GM19397 (cell line): ENCODE data around the gene ZNF519.
"Not testable (repeated sequence)": the region's sequence is repeated elsewhere in the genome, so short reads cannot be mapped to it uniquely, and the experiment has no call there.

Source experiments
- ATAC-seq: cut with Tn5 transposase; IDR thresholded peaks from one replicate; pipeline ENCODE4 v1.9.1; 2021; ENCODE audit warnings: mild to moderate bottlenecking, moderate library complexity; ENCODE audit not compliant: unreplicated experiment

Gene ZNF519

DNA sequence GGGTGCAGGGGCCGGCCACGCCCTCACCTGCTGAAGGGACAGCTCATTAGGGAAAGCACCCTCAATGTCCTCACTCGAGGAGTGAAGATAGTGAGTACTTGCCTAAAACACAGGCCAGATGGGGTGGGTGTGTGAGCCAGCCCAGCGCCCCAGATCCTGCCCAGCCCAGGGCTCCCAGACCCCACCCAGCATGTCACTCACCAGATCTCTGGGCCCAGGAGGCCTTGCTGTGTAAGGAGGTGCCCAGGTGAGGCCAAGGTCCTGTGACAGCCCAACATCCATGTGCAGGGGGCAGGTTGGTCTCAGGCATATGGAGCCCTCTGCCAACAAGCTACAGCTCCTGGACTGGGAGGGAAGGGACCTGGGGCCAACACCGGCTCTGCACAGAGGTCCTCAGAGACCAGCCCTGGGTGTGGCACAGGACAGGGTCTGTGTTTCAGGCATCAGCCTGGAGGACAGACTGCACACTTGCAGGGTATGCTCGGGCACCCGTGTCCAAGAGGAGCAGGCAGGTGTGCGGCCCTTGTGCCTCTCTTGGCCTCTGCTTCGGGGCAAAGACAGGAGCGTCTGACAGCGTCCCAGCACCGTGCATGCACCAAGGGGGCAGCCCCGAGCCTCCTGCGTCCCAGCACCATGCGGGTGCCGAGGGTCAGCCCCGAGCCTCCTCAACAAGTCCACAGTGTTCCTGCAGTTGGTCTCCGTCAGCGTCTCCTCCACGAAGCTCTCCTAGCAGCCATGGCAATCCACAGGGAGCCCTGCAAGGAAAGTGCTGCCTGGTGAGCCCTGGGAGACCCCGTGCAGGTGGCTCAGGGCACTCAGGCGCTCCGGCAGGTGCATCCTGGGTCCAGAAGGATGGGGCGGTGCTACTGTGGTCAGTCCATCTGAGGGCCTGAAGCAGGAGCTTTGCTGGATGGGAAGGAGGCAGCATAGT lies 16.0 kb upstream of the ZNF519 start:
- not testable (repeated sequence) for ATAC-seq

DNA sequence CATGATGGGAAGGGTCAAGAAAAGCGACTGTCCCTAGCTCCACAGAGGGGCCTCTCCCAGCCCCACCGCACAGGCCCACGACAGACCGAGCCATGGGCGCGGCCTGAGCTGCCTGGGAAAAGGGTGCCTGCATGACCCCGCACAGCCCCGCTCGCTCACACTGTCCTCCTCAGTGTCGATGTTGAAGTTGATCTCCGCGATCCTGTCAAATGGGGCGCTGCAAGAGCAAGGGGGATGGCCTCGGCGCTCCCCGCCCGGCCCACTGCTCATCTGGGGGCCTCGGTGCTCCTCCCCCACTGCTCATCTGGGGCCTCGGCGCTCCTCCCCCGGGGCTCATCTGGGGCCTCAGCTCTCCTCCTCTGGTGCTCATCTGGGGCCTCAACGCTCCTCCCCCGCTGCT lies 14.5 kb upstream of the ZNF519 start:
- not testable (repeated sequence) for ATAC-seq

DNA sequence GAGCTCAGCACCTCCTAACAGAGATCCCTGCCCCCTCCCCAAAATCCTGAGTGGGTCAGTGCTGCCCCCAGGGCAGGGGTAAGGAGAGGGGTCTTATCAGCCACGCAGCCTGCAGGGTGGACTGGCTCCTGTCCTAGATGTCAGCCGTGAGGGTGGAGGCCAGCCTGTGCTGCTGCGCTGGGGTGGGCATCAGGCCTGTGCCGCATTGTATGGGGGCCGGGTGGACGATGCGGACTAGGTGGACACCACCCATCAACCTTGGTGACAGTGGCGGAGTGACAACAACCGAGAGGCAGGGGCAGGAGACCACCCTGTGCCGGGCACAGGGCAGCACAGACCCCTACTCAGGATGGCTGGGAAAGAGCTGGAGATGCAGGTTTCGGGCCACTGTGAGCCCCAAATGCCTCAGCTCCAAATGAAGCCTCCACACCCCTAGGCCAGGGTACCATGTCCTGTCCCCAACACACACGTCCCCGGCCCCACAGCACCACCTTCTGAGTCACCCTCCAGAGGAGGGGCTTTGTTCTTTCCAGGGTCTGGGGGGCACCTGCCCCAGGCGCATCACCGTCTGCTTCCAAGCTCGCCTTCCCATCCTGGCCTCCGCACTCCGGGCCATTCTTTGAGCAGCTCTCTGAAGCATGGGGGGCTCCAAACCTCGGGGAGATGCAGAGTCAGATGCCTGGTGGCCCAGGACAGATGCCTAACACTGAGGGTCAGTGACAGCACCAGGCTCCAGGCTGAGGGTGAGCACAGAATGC lies 13.5 kb upstream of the ZNF519 start:
- not testable (repeated sequence) for ATAC-seq

DNA sequence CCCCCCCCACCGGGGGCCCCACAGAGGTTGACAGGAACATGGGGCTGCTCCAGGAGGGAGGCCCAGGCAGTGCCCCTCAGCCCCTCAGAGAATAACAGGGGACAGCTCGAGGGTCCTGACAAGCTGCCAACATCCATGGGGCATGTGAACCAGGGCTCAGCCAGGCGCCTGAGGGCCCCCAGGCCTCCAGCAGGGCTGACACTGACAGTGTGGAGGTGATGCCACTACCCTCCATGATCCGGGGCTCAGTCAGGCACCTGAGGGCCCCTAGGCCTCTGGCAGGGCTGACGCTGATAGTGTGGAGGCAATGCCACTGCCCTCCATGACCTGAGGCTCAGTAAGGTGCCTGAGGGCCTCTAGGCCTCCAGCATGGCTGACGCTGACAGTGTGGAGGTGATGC lies 12.8 kb upstream of the ZNF519 start:
- ATAC-seq = not testable (repeated sequence)

DNA sequence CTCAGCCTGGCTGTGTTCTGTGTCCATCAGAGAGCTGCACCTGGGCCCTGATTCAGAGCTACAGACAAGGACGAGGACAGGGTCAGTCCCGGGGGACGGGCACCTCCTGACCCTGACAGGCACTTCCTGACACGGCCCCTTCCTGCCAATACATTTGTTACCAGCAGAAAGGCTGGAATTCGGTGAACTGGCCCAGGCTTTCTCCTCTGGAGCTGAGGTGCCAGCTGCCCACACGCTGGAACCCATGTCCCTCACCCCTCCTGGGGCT lies 12.3 kb upstream of the ZNF519 start:
- ATAC-seq = no peak

DNA sequence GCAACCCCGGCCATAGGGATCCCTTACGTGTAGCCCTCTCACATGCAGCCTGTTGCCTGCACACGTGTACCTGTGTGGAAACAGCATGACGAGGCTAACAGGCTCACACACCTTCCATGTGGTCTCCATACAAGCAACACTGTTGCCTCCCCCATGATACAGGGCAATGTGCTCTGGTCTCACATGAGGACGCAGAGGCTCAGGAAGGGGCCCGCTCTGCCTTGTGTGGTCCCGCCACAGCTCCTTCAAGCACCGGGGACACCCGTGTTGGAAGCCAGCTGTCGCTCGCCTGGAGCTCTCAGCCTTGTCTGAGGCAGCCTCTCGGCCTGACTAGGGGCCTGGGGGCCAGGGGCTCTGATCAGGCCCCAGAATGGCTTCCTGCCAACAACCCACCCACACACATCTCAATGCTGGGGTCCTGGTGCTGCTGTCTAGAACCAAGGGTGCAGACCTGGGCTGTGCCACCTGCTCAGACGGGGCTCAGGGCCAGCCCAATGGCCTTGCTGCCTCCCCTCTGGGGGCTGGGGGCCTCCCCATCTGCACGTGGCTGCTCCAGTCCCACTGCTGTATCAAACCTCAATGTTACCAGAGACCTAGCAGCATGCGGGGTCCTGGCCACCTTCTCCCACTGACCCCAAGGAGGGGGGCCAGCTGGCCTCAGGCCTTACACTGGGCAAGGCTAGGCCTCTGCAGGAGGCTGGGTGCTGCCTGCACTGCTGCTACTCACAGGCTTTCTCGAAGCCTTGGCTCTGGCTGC lies 11.8 kb upstream of the ZNF519 start:
- not testable (repeated sequence) for ATAC-seq

- not testable (repeated sequence) for ATAC-seq
Measured at GRCh38 chr18:14143396-14143795, 11.2 kb upstream of the ZNF519 start.

- not testable (repeated sequence) for ATAC-seq
Measured at GRCh38 chr18:14142177-14142576, 9.9 kb upstream of the ZNF519 start.

GRCh38 chr18:14139583-14139982 lies 7.3 kb upstream of the ZNF519 start:
- not testable (repeated sequence) for ATAC-seq

GRCh38 chr18:14137971-14138370 lies 5.7 kb upstream of the ZNF519 start:
- not testable (repeated sequence) for ATAC-seq

DNA sequence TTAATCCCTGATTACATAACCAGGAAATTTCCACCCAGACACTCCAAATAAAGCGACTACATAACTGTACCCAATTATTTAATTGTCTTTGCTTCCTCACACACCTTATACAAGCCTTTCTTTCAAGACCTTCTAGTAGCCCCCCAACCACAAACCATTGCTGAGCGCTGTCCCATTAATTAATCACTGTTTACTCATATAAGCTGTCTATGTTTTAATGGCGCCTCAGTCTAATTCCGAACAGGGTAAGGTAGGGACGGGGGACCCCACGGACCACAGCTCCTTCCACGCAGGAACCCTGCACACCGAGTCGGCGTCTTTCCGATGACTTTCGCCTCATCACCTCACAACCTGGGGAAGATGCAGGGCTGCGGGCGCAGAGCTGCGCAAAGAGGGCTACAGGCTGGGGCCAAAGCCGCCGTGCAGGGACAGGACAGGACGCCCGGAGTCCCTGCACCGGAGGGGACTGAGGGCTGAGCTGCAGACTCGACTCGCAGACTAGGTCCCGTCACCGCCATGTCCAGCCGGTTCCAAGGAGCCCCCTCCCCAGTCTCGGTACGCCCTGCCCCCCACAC lies 452 bp downstream of the ZNF519 start:
- ATAC-seq = peak; percentile 12

DNA sequence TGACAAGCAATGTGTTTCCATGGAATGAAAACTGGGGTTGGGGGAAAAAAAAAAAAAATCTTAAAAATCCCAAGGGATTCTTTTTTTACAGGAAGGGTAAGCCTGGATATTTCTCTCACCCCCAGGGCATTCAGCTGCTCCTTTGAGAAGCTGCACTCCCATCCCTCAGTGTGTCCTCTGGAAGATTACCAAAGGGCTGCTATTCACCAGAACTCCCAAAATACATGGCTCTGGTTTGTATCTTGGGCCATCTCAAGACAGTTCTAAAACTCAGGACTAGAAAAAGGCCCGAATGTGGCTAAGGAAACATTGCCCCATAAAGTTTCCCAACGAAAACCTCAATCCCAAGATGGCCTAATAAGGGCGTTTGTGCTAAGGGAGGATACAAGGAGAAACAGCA lies 1.4 kb downstream of the ZNF519 start:
- not testable (repeated sequence) for ATAC-seq

DNA sequence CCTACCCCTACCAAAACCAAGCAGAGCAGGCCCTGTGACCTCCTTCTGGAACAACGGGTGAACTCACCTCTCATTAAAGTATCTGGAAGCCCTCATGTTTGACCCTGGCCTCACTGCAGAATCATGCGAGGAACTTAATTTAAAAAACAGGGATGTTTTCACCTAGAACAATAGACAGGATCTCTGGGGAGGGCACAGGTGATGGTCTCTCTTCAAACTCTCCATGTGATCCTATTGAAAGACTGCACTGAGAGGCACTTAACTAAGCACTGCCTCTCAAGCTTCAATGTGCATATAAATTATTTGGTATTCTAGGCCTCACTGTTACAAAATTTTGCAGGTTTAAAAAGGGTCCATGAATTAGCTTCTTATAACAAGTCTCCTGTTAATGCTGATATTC lies 7.5 kb downstream of the ZNF519 start:
- no peak for ATAC-seq

DNA sequence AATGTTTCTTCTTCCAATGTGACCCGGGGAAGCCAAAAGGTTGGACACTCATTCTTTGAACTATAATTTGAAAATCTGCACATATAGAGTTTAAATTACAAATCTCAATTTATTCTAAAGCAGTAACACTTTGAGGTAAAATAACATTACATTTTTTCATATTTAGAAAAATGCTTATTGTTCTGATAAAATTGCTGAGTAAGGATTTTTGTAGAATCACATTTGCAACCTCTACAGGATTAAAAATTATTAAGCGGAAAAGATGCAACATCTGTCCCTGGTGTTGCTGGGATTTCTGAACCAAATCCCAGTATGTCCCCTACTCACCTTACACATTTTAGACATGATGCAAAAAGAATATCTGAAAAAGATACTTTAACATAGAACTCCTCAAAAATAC lies 10.1 kb downstream of the ZNF519 start:
- no peak for ATAC-seq

- ATAC-seq = no peak
Measured at GRCh38 chr18:14120926-14121325, 11.3 kb downstream of the ZNF519 start.

- no peak for ATAC-seq
Measured at GRCh38 chr18:14117606-14118005, 14.6 kb downstream of the ZNF519 start.

GRCh38 chr18:14106906-14107305 lies 25.3 kb downstream of the ZNF519 start:
- ATAC-seq = no peak

DNA sequence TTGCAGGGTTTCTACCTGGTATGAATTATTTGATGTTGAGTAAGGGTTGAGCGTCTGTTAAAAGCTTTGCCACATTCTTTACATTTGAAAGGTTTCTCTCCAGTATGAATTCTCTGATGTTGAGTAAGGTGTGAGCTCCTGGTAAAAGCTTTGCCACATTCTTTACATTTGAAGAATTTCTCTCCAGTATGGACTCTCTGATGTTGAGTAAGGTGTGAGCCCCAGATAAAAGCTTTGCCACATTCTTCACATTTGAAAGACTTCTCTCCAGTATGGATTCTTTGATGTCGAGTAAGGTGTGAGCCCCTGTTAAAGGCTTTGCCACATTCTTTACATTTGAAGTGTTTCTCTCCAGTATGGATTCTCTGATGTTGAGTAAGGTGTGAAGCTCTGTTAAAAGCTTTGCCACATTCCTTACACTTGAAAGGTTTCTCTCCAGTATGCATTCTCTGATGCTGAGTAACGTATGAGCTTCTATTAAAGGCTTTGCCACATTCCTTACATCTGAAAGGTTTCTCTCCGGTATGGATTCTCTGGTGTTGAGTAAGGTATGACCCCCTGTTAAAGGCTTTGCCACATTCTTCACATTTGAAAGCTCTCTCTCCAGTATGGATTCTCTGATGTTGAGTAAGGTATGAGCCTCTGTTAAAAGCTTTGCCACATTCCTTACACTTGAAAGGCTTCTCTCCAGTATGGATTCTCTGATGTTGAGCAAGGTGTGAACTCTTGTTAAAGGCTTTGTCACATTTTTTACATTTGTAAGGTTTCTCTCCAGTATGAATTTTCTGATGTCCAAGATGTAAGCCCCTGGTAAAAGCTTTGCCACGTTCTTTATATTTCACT lies 27.1 kb downstream of the ZNF519 start:
- ATAC-seq = no peak

GRCh38 chr18:14104201-14104600 lies 28.0 kb downstream of the ZNF519 start:
- ATAC-seq = no peak
